ENCODE measurements around the gene STEAP1B.
"Not testable (repeated sequence)": the region's sequence is repeated elsewhere in the genome, so short reads cannot be mapped to it uniquely, and the experiment has no call there.

The STEAP1B gene

DNA sequence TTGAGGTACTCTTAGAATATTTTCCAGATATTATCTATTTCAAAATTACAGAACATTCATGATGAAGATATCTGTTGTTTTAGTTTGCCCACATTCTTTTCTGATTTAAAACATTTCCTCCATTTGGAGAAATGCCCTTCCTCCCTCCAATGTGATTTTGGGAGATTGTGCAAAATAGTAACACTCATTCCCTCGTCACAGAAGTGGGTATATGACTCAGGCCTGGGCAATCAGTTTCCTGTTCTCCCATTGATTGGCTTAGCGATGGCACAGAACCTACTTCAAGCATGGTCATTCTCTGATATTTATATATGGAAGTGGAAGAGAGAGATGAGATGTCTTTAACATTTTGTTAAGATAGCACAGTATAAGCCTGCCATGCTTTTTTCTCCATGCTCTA is 3.1 kb downstream of the STEAP1B start:
- DNase-seq (ENCODE audit: low spot score) = not testable (repeated sequence)

DNA sequence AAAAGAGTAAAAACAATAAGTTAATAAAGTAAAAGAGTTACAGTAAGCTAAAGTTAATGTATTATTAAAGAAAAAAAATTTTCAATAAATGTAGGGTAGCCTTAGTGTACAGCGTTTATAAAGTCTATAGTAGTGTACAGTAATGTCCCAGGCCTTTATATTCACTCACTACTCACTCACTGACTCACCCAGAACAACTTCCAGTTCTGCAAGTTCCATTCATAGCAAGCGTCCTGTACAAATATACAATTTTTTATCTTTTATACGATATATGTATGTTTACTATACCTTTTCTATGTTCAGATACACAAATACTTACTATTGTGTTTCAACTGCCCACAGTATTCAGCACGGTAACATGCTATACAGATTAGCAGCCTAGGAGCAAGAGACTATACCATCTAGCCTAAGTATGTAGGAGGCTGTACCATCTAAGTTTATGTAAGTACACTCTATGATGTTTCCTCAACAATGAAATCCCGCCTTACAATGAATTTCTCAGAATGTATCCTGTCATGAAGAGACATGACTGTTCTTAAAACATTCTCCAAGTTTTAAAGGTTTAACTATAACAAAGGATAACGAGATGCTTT is 3.6 kb downstream of the STEAP1B start:
- not testable (repeated sequence) for DNase-seq (ENCODE audit: low spot score)

DNA sequence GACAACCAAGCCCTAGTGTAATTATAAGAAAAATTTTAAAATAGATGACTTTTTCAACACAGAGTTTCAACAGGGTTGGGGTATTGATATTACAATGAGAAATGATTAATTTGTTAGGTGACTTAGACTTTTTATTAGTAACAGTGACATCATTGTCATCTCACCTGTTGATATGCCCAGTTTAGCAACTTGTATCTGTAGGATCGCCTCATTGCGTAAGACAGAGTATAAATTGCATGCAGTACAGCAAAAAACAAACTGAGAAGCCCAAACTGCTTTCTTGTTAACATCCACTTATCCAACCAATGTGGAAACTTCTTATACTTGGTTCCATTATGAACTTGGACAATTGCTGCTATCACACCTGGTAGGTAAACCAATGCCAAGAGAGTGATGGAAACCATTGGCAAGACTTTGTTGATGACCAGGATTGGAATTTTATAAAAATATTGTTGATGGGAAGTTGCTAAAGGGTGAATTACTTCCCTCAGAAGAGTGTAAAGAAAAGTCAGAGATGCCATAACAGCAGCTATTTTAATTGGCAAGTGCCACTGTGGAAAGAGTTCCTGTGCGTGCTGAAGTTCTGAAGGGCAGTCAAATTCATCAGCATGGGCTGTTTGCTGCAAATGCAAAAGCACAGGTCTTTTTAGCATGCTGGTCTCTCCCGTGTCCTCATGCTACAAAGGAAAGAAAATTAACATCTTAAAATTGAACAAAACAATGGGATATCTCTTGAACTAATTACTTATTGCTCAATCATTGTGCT is 6.6 kb downstream of the STEAP1B start:
- DNase-seq (ENCODE audit: low spot score) = not testable (repeated sequence)

DNA sequence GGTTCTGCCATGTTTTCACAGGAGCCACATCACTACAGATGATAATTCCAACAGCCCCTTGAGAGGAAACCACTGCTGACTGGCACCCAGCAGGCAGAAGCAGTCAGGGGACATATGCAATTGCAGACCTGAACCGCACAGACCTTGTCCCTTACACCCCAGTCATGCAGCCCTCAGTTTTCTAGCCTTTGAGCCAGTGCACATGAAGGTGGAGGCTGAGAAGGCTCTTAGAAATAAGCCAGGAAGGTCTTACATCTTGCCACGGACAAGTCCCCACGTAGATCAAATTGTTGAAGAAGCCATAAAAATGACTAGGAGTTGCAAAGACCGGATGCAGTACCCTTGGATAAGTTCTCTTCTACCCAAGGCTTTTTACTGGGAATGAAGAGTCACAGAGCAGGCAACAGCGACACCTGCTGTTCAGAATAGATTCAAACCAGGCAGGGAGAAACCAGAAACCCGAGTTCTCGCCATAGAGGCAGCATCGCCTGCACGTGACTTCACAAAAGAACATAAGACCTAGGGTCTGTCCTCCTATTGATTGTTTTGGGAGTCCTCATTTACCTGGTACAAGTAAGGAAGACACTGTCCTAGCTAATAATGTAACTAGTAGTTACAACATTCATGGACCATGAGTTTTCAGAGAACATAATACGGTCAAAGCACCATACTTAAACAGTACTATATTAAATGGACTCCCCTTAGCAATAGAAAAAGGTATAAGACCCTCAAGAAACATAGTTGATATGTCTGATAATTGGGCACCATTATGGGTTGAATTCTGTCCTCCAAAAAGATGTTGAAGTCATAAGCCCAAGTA is 11.1 kb downstream of the STEAP1B start:
- peak; percentile 85 for DNase-seq (ENCODE audit: low spot score)

DNA sequence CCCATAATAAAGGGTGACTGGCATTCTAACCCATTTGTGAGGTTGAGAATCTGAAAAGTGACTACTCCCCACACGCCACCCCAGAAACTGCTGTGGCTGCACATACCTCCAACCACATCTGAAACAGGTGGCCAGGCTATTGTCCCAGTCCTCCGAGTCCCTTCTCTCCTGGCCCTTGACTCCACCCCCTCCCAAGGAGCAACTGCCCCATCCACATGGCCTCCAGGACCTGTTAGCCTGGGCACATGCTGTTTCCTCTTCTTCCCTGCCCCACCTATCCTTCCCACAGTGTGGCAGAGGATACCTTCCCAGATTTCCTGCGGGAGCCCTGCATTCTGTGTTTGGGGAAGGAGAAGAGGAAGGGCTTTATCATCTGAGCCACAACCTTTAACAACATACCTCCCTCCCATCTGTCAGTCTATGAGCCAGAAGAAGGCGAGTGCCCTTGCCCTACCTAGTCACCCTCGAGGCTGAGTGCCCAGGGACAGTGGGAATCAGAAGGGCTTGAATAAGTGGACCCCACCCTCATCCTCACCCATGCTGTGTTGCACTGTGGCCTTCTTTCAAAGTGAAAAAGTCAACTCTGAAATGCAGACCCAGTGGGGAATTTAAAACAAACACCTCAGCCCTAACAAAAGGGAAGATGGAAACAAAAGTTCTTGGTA is 11.9 kb downstream of the STEAP1B start:
- DNase-seq (ENCODE audit: low spot score) = no peak

DNA sequence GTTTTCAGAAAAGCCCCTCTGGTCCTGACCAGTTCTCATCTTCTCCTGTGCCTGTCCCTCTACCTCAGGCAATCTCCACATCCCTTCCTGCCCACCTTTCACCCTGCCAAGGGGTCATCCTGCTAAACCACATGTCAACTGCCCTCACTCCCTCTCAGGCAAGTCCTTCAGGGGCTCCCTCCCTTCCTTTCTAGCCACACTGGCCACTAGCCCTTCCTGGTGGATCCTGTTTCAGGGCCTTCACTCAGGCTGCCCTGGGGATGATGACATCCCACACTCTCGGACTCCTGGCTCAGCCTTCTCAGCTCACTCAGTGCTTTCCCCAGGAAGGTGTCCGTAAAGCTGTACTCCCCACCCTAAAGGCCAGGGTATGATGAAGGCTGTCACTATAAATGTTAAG is 13.4 kb downstream of the STEAP1B start:
- no peak for DNase-seq (ENCODE audit: low spot score)

DNA sequence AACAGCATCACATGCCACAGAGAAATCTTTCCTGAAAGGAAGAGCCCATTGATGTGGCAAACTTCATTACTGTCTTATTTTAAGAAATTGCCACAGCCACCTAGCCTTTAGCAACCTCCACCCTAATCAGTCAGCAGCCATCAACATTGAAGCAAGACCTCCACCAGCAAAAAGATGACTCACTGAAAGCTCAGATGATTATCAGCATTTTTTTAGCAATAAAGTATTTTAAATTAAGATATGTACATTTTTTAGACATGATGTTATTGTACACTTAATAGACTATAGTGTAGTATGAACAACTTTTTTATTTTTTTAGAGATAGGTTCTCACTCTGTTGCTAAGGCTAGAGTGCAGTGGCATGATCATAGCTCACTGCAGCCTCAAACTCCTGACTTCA is 14.8 kb downstream of the STEAP1B start:
- no peak for DNase-seq (ENCODE audit: low spot score)

DNA sequence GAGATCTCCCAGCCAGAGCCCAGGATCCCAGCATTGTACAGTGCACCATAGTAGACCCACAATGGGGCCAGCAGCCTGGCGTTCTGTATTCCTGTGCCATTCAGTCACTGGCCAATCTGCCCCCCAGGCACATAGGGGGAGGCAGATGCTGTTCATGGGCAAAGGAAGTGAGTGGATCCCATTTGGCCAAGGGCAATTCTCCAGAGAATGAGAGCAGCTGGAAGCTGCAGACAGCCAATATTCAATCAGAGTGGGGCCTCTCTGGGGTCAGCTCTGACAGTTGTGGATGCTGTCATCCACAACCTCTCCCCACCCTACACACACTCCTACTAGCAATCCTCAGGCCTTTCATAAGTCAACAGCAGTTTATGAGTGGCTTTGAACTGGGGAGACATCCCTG is 17.5 kb downstream of the STEAP1B start:
- DNase-seq (ENCODE audit: low spot score) = no peak

DNA sequence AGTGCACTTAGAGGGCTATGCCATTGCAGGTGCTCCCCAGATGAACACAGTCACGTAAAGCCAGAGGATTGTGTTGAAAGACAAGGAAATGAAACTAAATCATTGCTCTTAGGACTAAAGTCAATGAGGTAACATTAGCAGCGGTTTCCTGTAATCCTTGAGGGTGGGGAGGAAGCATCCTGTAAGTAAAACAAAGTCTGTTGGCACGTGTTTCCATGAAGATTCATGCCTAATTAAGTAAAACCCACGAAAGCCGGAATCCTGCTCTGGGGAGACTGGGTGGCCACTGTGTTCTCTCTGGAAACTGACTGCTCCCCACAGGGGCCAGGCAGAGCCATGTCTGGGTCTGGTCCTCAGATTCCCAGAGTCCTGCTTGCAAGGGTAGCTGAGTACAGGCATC is 18.3 kb downstream of the STEAP1B start:
- DNase-seq (ENCODE audit: low spot score) = no peak

DNA sequence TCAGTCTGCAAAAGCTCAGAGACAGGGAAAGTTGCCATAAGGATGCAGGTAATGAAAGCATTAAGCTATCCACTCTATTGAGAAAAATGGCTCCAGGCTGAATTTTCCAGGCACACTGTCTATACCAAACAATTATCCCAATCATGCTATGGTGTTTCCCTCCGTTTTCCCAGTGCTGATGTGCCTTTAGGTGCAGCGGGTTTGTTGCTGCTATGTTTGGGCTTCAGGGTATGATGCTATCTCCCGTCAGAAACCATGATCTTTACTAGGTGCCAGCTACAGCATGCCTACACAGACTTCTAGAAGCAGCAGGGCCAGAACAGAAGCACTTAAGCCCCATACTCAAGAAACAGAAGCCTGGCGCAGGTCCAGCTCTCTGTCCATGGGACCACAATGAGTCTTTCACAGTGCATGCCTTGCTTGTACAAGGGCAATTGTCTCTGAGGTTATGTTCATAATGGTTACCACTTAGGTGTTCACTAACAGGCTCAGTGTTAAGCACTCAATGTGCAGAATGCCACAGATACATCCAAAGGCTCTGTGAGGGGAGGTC is 19.4 kb downstream of the STEAP1B start:
- DNase-seq (ENCODE audit: low spot score) = no peak

DNA sequence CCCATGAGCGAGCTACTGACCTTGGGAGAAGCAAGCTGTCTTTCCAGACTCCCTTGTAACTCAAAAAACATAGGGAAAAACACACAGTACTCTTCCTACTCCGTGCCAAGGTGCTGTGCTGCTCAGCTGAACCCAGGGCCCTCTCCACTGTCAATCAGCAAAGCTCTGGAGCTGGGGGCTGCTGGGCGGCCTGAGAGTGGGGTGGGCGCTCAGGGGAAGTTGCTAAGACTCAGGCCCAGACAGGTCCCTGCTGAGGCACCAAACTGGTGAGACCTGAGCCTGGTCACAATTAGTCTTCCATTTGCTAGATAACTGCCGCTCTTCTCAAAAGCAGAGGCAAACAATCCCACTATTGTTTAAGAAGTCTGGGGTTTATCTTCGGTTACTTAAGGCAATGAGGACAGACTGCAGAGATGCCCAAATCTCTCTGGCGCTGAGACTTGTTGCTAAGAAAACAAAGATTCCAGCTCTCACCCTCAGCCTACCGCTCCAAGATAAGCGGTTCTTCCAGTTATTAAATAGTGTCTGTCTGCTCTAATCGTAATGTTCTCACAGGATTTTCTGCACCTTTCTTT is 22.0 kb downstream of the STEAP1B start:
- DNase-seq (ENCODE audit: low spot score) = no peak

DNA sequence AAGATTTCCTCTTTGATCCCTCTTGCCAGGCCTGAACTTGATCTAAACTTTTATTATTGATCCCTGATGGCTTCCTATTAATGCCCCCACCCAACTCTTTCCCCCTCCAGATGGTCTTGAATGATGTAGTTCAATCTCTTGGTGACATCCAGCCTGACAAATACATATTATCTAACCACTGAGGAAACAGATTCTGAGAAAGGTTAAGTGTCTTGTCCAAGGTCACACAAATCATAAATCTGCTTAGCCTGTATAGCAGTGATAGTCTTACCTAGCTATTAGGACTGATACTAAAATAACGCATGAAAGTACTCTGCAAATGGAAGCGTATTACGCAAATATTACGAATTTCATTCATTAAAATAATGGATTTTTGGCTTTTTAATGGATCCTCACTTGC is 22.7 kb downstream of the STEAP1B start:
- no peak for DNase-seq (ENCODE audit: low spot score)

DNA sequence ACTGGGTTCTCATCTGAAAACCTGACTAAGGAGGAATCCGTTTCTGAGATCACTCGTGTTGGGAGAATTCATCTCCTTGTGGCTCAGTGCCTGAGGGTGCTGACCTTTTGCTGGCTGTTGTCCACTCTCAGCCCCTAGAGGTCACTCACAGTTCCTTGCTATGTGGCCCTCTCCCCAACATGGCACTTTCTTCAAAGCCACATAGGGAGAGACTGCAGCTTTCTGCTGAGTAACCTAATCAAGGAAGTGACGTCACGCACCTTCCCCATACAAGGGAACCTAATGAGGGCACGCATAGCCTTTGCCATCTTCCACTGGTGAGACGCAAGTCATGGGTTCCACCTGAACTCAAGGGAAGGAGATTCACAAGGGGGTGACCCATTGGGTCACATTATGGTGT is 23.2 kb downstream of the STEAP1B start:
- DNase-seq (ENCODE audit: low spot score) = no peak

DNA sequence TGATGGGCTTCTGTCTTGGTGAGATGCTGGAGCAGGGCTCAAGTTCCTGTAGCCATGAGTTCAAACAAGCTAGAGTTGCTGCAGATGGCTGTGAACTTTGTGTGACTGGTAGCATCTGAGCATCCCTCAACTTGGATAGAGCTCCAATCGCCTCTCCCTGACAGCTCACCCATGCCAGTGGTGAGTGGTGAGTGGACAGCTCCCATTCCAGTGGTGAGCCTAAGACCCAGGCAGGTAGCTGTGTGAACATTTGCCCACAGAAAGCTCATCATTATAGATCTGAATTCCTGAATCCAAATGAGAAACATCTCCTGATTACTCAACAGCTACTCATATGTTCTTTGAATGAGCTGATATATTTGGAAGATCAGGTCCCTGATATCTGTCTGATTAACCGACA is 25.3 kb downstream of the STEAP1B start:
- no peak for DNase-seq (ENCODE audit: low spot score)

DNA sequence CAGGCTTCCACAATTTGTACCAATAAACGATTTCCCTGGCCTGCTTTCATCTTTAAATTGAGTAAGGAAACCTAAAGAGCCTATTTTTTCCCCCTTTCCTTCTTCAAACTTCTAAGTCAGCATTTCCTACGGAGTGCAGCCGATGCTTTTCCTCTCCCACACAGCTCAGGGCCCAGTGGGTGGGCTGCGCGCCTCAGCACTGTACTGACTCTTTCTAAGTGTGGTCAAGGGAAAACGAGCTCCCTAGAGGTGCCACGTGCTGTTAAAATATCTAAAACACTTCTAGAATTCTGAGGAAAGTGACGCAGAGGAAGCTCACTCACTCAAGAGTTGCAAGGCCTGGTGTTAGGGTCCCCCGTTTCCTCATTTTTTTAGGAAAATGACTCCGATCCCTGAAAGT is 29.0 kb downstream of the STEAP1B start:
- DNase-seq (ENCODE audit: low spot score) = no peak

DNA sequence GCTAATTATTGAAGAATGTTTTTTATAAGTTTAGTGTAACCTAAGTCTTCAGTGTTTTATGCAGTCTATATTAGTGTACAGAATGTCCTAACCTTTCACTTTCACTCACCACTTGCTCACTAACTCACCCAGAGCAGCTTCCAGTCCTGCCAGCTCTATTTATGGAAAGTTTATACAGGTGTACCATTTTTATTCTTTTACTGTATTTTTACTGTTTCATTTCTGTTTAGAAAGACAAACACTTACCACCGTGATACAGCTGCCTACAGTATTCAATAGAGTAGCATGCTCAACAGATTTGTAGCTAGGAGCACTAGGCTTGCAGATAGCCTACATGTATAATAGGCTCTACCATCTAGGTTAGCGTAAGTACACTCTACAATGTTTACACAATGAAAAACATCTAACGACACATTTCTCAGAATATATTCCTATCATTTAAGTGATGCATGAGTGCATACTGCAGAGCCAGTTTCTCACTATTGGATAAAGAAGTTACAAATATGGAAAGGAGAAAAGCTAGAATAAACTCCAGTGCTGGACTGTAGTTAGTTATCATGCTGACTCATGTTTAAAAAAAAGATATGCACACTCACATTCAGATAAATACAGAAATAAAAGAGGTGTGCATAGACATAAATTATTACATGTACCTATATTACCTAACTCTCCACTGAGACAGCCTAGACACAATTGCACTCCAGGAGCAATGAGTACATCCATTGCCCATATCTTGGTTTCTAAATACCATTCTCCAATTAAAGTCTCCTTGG is 30.4 kb downstream of the STEAP1B start:
- no peak for DNase-seq (ENCODE audit: low spot score)

DNA sequence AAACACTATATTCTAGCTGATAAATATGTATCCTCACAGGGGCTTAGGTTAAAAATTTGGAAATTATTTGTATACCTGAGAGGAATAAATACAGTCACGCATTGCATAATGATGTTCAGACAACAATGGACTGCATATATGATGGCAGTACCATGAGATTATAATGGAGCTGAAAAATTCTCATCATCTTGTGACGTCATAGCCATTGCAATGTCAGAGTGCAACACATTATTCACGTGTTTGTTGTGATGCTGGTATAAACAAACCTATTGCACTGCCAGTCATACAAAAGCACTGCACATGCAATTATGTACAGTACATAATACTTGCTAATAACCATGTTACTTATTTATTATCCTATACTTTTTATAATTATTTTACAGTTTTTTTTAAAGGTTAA is 31.4 kb downstream of the STEAP1B start:
- DNase-seq (ENCODE audit: low spot score) = no peak

DNA sequence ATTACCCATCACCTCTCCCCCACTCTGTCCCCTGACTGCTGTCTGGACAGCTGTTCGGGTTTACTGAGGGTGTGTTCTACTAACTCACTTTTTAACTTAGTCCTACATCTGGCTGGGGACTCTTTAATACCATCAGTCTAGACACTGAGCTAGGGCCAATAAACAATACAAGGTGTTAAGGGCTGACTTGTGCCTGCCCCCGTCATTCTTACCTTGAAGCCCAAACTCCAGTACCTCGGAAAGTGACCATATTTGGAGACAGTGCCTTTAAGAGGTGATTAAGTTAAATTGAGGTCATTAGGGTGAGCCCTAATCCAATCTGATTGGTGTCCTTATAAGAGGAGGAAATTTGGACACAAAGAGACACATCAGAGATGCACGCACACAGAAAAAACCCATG is 35.7 kb downstream of the STEAP1B start:
- no peak for DNase-seq (ENCODE audit: low spot score)

DNA sequence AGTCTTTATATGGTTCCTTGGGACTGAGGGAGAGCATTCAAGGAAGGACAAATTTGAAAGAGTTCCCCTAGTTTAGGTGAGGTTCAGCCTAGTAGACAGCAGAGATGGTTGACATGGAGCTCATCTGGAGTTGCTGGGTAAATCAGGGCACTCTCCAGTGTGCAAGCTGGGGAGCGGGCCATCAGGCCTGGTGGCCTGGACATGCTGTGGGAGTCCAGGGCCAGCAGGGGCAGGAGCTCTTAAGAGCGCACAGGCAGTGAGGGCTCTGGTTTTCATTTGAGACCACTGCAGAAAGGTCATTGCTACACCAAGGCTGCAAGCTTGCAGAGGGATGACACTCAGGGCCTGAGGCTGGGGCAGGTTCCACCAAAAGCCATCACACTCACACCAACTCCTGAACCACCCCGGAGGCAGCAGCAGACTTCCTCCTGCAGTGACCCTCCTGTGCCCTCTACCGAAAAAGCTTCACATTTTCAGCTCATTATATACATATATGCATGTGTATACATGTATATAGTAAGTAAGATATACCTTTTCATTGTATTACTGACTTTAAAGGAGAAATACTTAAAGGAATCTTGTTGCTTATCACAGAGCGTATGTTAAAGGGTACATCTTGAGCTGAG is 39.5 kb downstream of the STEAP1B start:
- no peak for DNase-seq (ENCODE audit: low spot score)

DNA sequence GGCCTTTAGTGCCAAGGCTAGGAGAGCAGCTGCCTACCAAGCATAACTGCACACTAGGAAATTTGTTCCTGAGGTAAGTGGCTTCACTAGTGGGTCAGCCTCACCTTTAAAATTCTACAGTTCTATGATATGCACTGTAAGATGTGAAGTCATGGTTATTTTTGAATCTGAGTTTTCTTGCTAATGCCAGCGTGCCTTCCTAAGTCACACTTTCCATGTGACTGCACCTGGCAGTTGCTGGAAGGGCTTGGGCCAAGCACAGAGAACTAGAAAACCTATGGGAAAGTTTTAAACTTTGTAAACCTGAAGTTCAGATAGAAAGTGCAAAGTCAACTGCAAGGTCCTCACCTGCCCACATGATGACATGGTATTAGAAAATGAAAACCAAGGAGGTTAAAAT is 42.5 kb downstream of the STEAP1B start:
- DNase-seq (ENCODE audit: low spot score) = no peak

DNA sequence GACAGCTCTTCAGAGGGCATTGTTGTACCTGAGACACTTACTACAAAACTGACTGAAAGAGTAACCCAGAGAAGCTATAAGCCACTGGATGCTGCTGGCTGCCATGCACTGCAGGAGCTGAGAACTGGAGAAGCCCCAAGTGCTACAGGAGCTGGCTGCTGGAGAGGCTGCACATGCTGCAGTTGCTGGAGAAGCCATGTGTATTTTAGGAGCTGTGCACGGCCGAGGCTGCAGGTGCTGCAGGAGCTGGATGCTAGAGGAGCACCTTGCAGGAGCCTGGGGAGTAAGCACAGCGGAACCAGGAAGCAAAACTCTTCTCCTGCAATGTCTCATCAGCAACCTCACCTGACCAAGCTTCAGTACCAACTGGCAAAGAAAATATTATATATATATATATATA is 45.5 kb downstream of the STEAP1B start:
- DNase-seq (ENCODE audit: low spot score) = no peak
